GM12878 (cell line): Measurements from ENCODE around the gene PLEKHJ1. TPM values are rescaled to one million over a fixed set of nuclear protein-coding genes. Genes with fewer than 3 reads are reported as not detected.
A peak's percentile ranks its signal among the peaks of the same experiment; 100 is the strongest.

Experiments used
- ATAC-seq: fragments of 200-7000 bp; cut with Tn5 transposase; 3 replicates; pipeline ENCODE4 v1.9.1; 2020; ENCODE audit warnings: mild to moderate bottlenecking, moderate library complexity
- BruUV-seq: library from RNA; stranded (reverse); fragments of 400-500 nt; replicated peaks from 2 replicates; lab custom pipeline; 2021; lab: Mats Ljungman, UMichigan
- CTCF ChIA-PET: fragments of 300-600 bp; sonication (Branson Sonifier 250); formaldehyde crosslinking; extraction: SDS; loops from one replicate; lab custom pipeline; 2021; ENCODE audit warnings: inconsistent platforms; lab: Yijun Ruan, JAX
- POLR2A ChIA-PET: fragments of 350-600 bp; formaldehyde crosslinking; extraction: SDS; loops from one replicate; lab custom pipeline; 2021; ENCODE audit warnings: inconsistent platforms; lab: Charles Lee
- RAD21 ChIA-PET: fragments of 300-600 bp; sonication (Branson Sonifier 250); formaldehyde crosslinking; loops from one replicate; lab custom pipeline; 2023; ENCODE audit warnings: antibody characterized with exemption; ENCODE audit not compliant: unreplicated experiment; lab: Charles Lee
- SMC1A ChIA-PET: fragments of 300-600 bp; sonication (Branson Sonifier 250); formaldehyde crosslinking; loops from one replicate; lab custom pipeline; 2023; ENCODE audit not compliant: unreplicated experiment, uncharacterized antibody; lab: Charles Lee
- DNase-seq: peaks from one replicate; pipeline ENCODE4 v3.0.0-alpha.2; 2011; ENCODE audit warnings: low read depth, low spot score
- FAIRE-seq: peaks from 3 replicates; lab custom pipeline; 2011; peaks lifted over from hg19 to GRCh38; lab: Jason Lieb, UNC
- H2AFZ ChIP-seq: 2 replicates; pipeline ENCODE4 v1.6.0; 2011; ENCODE audit warnings: low read depth, low read length, control low read depth; ENCODE audit not compliant: control insufficient read depth
- H3K27ac ChIP-seq: 2 replicates; pipeline ENCODE4 v1.5.1; 2011; ENCODE audit warnings: control low read depth; ENCODE audit not compliant: control insufficient read depth, insufficient read depth
- H3K27me3 ChIP-seq, 2 experiments: replicated peaks in 1 of 2; 2 replicates each; pipeline versions ENCODE4 v1.6.0 to v1.6.1; 2011; ENCODE audit warnings: low read length in 1 of 2; ENCODE audit not compliant: control insufficient read depth in 2 of 2, insufficient read depth in 2 of 2
- H3K36me3 ChIP-seq, 2 experiments: 2 replicates each; pipeline ENCODE4 v1.5.1; 2011; ENCODE audit warnings: low read length in 1 of 2; ENCODE audit not compliant: control insufficient read depth in 2 of 2, insufficient read depth in 2 of 2
- H3K4me1 ChIP-seq: 2 replicates; pipeline ENCODE4 v1.6.1; 2011; ENCODE audit warnings: mild to moderate bottlenecking, low read length, moderate library complexity, mixed read lengths; ENCODE audit not compliant: control insufficient read depth, insufficient read depth
- H3K4me2 ChIP-seq: 2 replicates; pipeline ENCODE4 v1.6.0; 2011; ENCODE audit warnings: control low read depth; ENCODE audit not compliant: control insufficient read depth, insufficient read depth
- H3K4me3 ChIP-seq: fragments of 200-600 bp; sonication (generic); 2 replicates; pipeline ENCODE4 v1.5.1; 2016
- H3K79me2 ChIP-seq: 2 replicates; pipeline ENCODE4 v1.6.0; 2011; ENCODE audit warnings: low read length; ENCODE audit not compliant: control insufficient read depth, insufficient read depth
- H3K9ac ChIP-seq: 2 replicates; pipeline ENCODE4 v1.8.0; 2011; ENCODE audit warnings: low read length, control low read depth, mixed read lengths; ENCODE audit not compliant: control insufficient read depth, insufficient read depth
- H3K9me3 ChIP-seq: replicated peaks from 3 replicates; pipeline ENCODE4 v1.5.1; 2011; ENCODE audit warnings: mild to moderate bottlenecking, low read length; ENCODE audit not compliant: control insufficient read depth, insufficient read depth
- H4K20me1 ChIP-seq: 2 replicates; pipeline ENCODE4 v1.6.0; 2011; ENCODE audit not compliant: control insufficient read depth, insufficient read depth
- NR2F1 ChIP-seq: fragments of 450-650 bp; conservative IDR thresholded peaks from 2 replicates; pipeline ENCODE4 v1.6.1; 2017; ENCODE audit warnings: mild to moderate bottlenecking
- POLR2A ChIP-seq: IDR thresholded peaks from 2 replicates; pipeline ENCODE4 v1.6.1; 2011; ENCODE audit warnings: low read depth, mild to moderate bottlenecking, low read length
- WGBS: methylation state at CpG from one replicate; pipeline ENCODE4 v1.1.6; 2016; ENCODE audit warnings: low lambda C conversion rate; ENCODE audit not compliant: insufficient replicate concordance, insufficient coverage; ENCODE audit errors: missing lambda C conversion rate; 5-methylcytosine and 5-hydroxymethylcytosine counted together
- in situ Hi-C: fragments of 300-500 bp; cut with MboI; formaldehyde crosslinking; loops from 9 replicates; pipeline ENCODE4 v1.14.3; 2018; ENCODE audit warnings: mixed read lengths
- intact Hi-C: fragments of 100-400 bp; cut with micrococcal nuclease; formaldehyde crosslinking; loops from one replicate; pipeline ENCODE4 v1.14.2; 2022; ENCODE audit not compliant: unreplicated experiment
- polyA plus RNA-seq, 11 experiments: library from polyadenylated mRNA; depleted of rRNA in 4 of 11; unstranded in 6 of 11; stranded (reverse) in 5 of 11; fragments of >200 nt; fragmentation: Nextera tagmentation in 4 of 11; fragmentation: Illumina TruSeq in 1 of 11; extraction: Ambion mirVana in 4 of 11; extraction: Trizol in 1 of 11; gene quantifications; 1 replicate in 1 of 11; 2 replicates in 10 of 11; pipeline versions ENCODE4 v1.2.1 to v1.2.3, GENCODE V29; 2011 to 2016; ENCODE audit warnings: inconsistent platforms in 2 of 11, missing spikeins in 2 of 11, low read depth in 1 of 11
- total RNA-seq, 4 experiments: library from RNA; depleted of rRNA in 3 of 4; stranded (reverse); fragments of >200 nt in 3 of 4; fragmentation: Illumina TruSeq in 1 of 4; extraction: Trizol in 1 of 4; gene quantifications; 2 replicates each; pipeline versions ENCODE4 v1.2.1 to v1.2.3, GENCODE V29; 2013 to 2021
- TF ChIP-seq, protein P1 (sequence below): fragments of 450-650 bp; IDR thresholded peaks from 2 replicates; pipeline ENCODE4 v1.6.1; 2016; ENCODE audit warnings: mild to moderate bottlenecking

PLEKHJ1 gene
- total and polyA plus RNA-seq, 10 of the 15 experiments (the other 5 are each of a cell fraction or from before 2014, with no cell fraction given) = 1.3 to 133 (median 75.0) TPM

- H4K20me1 ChIP-seq = peaks cover 13% of the 10 kb centered on the region
- BruUV-seq = no TSS peak
- RAD21 ChIA-PET = interaction anchor here (0.9 to 1.7 kb wide), 3 partner anchors 31 to 99 kb away, joined by 3 to 5 read pairs (median 4); no protein-coding TSS in a partner anchor
- no peak for FAIRE-seq
- no peaks in the 10 kb centered on the region for H3K9me3 ChIP-seq
- H3K27ac ChIP-seq = peak overlapping the region; percentile 89
- CTCF ChIA-PET = interaction anchor here (0.7 to 1.0 kb wide), 2 partner anchors 8 to 32 kb away, joined by 3 to 4 read pairs; no protein-coding TSS in a partner anchor
- peak overlapping the region; percentile 97 for H3K9ac ChIP-seq
- H3K4me1 ChIP-seq = peaks cover 21% of the 10 kb centered on the region
- peaks cover 58% of the 10 kb centered on the region for H3K79me2 ChIP-seq
- TF ChIP-seq NR2F1 (0 out of 2 replicates have a peak, but pooled peaks have one; percentile 6), POLR2A (peak; percentile 17; the same call in 1 of the 2 replicates)
- TF ChIP-seq, protein P1, sequence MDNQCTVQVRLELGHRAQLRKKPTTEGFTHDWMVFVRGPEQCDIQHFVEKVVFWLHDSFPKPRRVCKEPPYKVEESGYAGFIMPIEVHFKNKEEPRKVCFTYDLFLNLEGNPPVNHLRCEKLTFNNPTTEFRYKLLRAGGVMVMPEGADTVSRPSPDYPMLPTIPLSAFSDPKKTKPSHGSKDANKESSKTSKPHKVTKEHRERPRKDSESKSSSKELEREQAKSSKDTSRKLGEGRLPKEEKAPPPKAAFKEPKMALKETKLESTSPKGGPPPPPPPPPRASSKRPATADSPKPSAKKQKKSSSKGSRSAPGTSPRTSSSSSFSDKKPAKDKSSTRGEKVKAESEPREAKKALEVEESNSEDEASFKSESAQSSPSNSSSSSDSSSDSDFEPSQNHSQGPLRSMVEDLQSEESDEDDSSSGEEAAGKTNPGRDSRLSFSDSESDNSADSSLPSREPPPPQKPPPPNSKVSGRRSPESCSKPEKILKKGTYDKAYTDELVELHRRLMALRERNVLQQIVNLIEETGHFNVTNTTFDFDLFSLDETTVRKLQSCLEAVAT = no peak; the same call in 1 of the 2 replicates
- peak overlapping the region; percentile 95 for H3K4me3 ChIP-seq
- POLR2A ChIA-PET = interaction anchor here (0.5 to 3.5 kb wide), 4 partner anchors 8 to 185 kb away, joined by 3 to 36 read pairs (median 11); no protein-coding TSS in a partner anchor
- H3K27me3 ChIP-seq = no peaks in the 10 kb centered on the region
- intact Hi-C loops = loop anchor here (5.0 to 10.0 kb wide), 2 partner anchors 352 to 515 kb away; partner anchors contain the start of genes SGTA and THOP1
- 0% methylated on average over 26 of the region's 30 CpGs for WGBS
- no peak for DNase-seq
- in situ Hi-C loops = loop anchor here (5.0 to 10.0 kb wide), 3 partner anchors 33 to 345 kb away; partner anchors contain the start of genes PLEKHJ1 and SF3A2
- no peak for ATAC-seq
- peaks cover 4 to 14% of the 10 kb centered on the region in 2 experiments for H3K36me3 ChIP-seq
- H3K4me2 ChIP-seq = peak overlapping the region; percentile 57; the same call in 1 of the 2 replicates
- SMC1A ChIA-PET = interaction anchor here (1.0 kb wide), 1 partner anchor 11 kb away, joined by 3 read pairs; no protein-coding TSS in a partner anchor
- H2AFZ ChIP-seq = no peak overlapping the region
These were observed 34.0 kb upstream of the PLEKHJ1 start for GRCh38 chr19:2270157-2270422.
